ENCODE results near the gene DCDC2C. TPM values are rescaled to one million over a fixed set of nuclear protein-coding genes. Genes with fewer than 3 reads are reported as not detected.

The DCDC2C gene
- total RNA-seq, 5 donors from 2014 or later (not counting 1 experiment from before 2014, with no cell fraction given): not detected

GRCh38 chr2:3729055-3729448, 25.7 kb downstream of the DCDC2C start:
- Mint-ChIP-seq H3K36me3 (no peaks in the 10 kb centered on the region), H3K4me3 (no peak overlapping the region), H3K27ac (no peak overlapping the region), H3K27me3 (peaks cover 24 to 27% of the 10 kb centered on the region in 2 donors), H3K9me3 (no peaks in the 10 kb centered on the region), H3K4me1 (no peaks in the 10 kb centered on the region)
- no peaks in the 10 kb centered on the region for H3K9me3 ChIP-seq
- ChIA-PET POLR2A (no interaction called here), CTCF (interaction anchor here (0.7 to 0.8 kb wide), 2 partner anchors 9 to 1603 kb away, joined by 3 to 4 read pairs; no protein-coding TSS in a partner anchor)
- 81% methylated on average over 5 of the region's 8 CpGs for WGBS (ENCODE audit: insufficient coverage)
- no peak for ATAC-seq (replicated peaks in 1 of 4)
- no peak for DNase-seq
- H3K4me3 ChIP-seq (ENCODE audit: control insufficient read depth in 1 of 2, extremely low read depth in 1 of 2, low read length in 1 of 2): no peak overlapping the region
- no peaks in the 10 kb centered on the region for H3K36me3 ChIP-seq (ENCODE audit: control insufficient read depth in 2 of 2, extremely low read depth in 1 of 2, insufficient read depth in 1 of 2, low read length in 1 of 2)
- H3K27ac ChIP-seq (ENCODE audit: low read length): no peak overlapping the region
- H3K27me3 ChIP-seq (replicated peaks in 1 of 2; ENCODE audit: control insufficient read depth in 2 of 2, extremely low read depth in 1 of 2, insufficient read depth in 2 of 2, low read length in 1 of 2): peaks cover 0 to 34% of the 10 kb centered on the region in 2 experiments
- no peaks in the 10 kb centered on the region for H3K4me1 ChIP-seq (ENCODE audit: control insufficient read depth in 1 of 2, extremely low read depth in 1 of 2, insufficient read depth in 2 of 2, low read length in 2 of 2)

GRCh38 chr2:3729786-3730185, 26.4 kb downstream of the DCDC2C start:
- DNase-seq (no peak), ATAC-seq (replicated peaks in 1 of 4) (no peak)
- no peaks in the 10 kb centered on the region for H3K9me3 Mint-ChIP-seq
- Histone ChIP-seq H3K9me3 (no peaks in the 10 kb centered on the region), H3K27ac (ENCODE audit: low read length) (no peak overlapping the region), H3K27me3 (replicated peaks in 1 of 2; ENCODE audit: control insufficient read depth in 2 of 2, extremely low read depth in 1 of 2, insufficient read depth in 2 of 2, low read length in 1 of 2) (peaks cover 0 to 33% of the 10 kb centered on the region in 2 experiments), H3K36me3 (ENCODE audit: control insufficient read depth in 2 of 2, extremely low read depth in 1 of 2, insufficient read depth in 1 of 2, low read length in 1 of 2) (no peaks in the 10 kb centered on the region), H3K4me1 (ENCODE audit: control insufficient read depth in 1 of 2, extremely low read depth in 1 of 2, insufficient read depth in 2 of 2, low read length in 2 of 2) (no peaks in the 10 kb centered on the region), H3K4me3 (ENCODE audit: control insufficient read depth in 1 of 2, extremely low read depth in 1 of 2, low read length in 1 of 2) (no peak overlapping the region)
- POLR2A ChIA-PET: no interaction called here
- no peak overlapping the region for H3K27ac Mint-ChIP-seq
- WGBS (ENCODE audit: insufficient coverage): 79% methylated on average over 5 of the region's 9 CpGs
- no peak overlapping the region for H3K4me3 Mint-ChIP-seq
- H3K4me1 Mint-ChIP-seq: no peaks in the 10 kb centered on the region
- CTCF ChIA-PET: interaction anchor here in 1 of 2 donors (0.8 kb wide), 1 partner anchor 9 kb away, joined by 4 read pairs; no protein-coding TSS in a partner anchor
- no peaks in the 10 kb centered on the region for H3K36me3 Mint-ChIP-seq
- H3K27me3 Mint-ChIP-seq: peaks cover 21 to 32% of the 10 kb centered on the region in 2 donors

GRCh38 chr2:3730646-3731045, 27.3 kb downstream of the DCDC2C start:
- ATAC-seq (replicated peaks in 1 of 4): no peak
- peaks cover 16 to 27% of the 10 kb centered on the region in 2 donors for H3K27me3 Mint-ChIP-seq
- H3K4me1 Mint-ChIP-seq: no peaks in the 10 kb centered on the region
- no peaks in the 10 kb centered on the region for H3K36me3 Mint-ChIP-seq
- no peak overlapping the region for H3K27ac Mint-ChIP-seq
- Histone ChIP-seq H3K27ac (ENCODE audit: low read length) (no peak overlapping the region), H3K27me3 (replicated peaks in 1 of 2; ENCODE audit: control insufficient read depth in 2 of 2, extremely low read depth in 1 of 2, insufficient read depth in 2 of 2, low read length in 1 of 2) (peaks cover 0 to 27% of the 10 kb centered on the region in 2 experiments), H3K36me3 (ENCODE audit: control insufficient read depth in 2 of 2, extremely low read depth in 1 of 2, insufficient read depth in 1 of 2, low read length in 1 of 2) (no peaks in the 10 kb centered on the region), H3K9me3 (no peaks in the 10 kb centered on the region), H3K4me1 (ENCODE audit: control insufficient read depth in 1 of 2, extremely low read depth in 1 of 2, insufficient read depth in 2 of 2, low read length in 2 of 2) (no peaks in the 10 kb centered on the region), H3K4me3 (ENCODE audit: control insufficient read depth in 1 of 2, extremely low read depth in 1 of 2, low read length in 1 of 2) (no peak overlapping the region)
- DNase-seq: no peak
- WGBS (ENCODE audit: insufficient coverage): 78% methylated on average over 8 of the region's 8 CpGs
- CTCF ChIA-PET: no interaction called here
- H3K4me3 Mint-ChIP-seq: no peak overlapping the region
- POLR2A ChIA-PET: no interaction called here
- no peaks in the 10 kb centered on the region for H3K9me3 Mint-ChIP-seq

GRCh38 chr2:3731829-3732228, 28.5 kb downstream of the DCDC2C start:
- no peaks in the 10 kb centered on the region for H3K4me1 ChIP-seq (ENCODE audit: control insufficient read depth in 1 of 2, extremely low read depth in 1 of 2, insufficient read depth in 2 of 2, low read length in 2 of 2)
- H3K27ac ChIP-seq (ENCODE audit: low read length): no peak overlapping the region
- no peaks in the 10 kb centered on the region for H3K4me1 Mint-ChIP-seq
- H3K4me3 ChIP-seq (ENCODE audit: control insufficient read depth in 1 of 2, extremely low read depth in 1 of 2, low read length in 1 of 2): no peak overlapping the region
- ATAC-seq (replicated peaks in 1 of 4): no peak
- H3K27me3 ChIP-seq (replicated peaks in 1 of 2; ENCODE audit: control insufficient read depth in 2 of 2, extremely low read depth in 1 of 2, insufficient read depth in 2 of 2, low read length in 1 of 2): peaks cover 0 to 23% of the 10 kb centered on the region in 2 experiments
- H3K27me3 Mint-ChIP-seq: peaks cover 20 to 35% of the 10 kb centered on the region in 2 donors
- POLR2A ChIA-PET: no interaction called here
- no peaks in the 10 kb centered on the region for H3K9me3 Mint-ChIP-seq
- DNase-seq: no peak
- CTCF ChIA-PET: interaction anchor here in 1 of 2 donors (0.5 kb wide), 1 partner anchor 1745 kb away, joined by 4 read pairs; no protein-coding TSS in a partner anchor
- no peak overlapping the region for H3K4me3 Mint-ChIP-seq
- H3K36me3 ChIP-seq (ENCODE audit: control insufficient read depth in 2 of 2, extremely low read depth in 1 of 2, insufficient read depth in 1 of 2, low read length in 1 of 2): no peaks in the 10 kb centered on the region
- no peaks in the 10 kb centered on the region for H3K9me3 ChIP-seq
- H3K36me3 Mint-ChIP-seq: no peaks in the 10 kb centered on the region
- H3K27ac Mint-ChIP-seq: no peak overlapping the region
- WGBS (ENCODE audit: insufficient coverage): 96% methylated on average over 7 of the region's 7 CpGs

- no peak overlapping the region for H3K27ac ChIP-seq (ENCODE audit: low read length)
- peaks cover 0 to 12% of the 10 kb centered on the region in 2 experiments for H3K27me3 ChIP-seq (replicated peaks in 1 of 2; ENCODE audit: control insufficient read depth in 2 of 2, extremely low read depth in 1 of 2, insufficient read depth in 2 of 2, low read length in 1 of 2)
- H3K4me1 ChIP-seq (ENCODE audit: control insufficient read depth in 1 of 2, extremely low read depth in 1 of 2, insufficient read depth in 2 of 2, low read length in 2 of 2): no peaks in the 10 kb centered on the region
- DNase-seq (no peak), ATAC-seq (replicated peaks in 1 of 4) (no peak)
- ChIA-PET CTCF (no interaction called here), POLR2A (no interaction called here)
- no peak overlapping the region for H3K27ac Mint-ChIP-seq
- peaks cover 7 to 26% of the 10 kb centered on the region in 2 donors for H3K27me3 Mint-ChIP-seq
- H3K4me1 Mint-ChIP-seq: no peaks in the 10 kb centered on the region
- no peaks in the 10 kb centered on the region for H3K9me3 Mint-ChIP-seq
- no peak overlapping the region for H3K4me3 ChIP-seq (ENCODE audit: control insufficient read depth in 1 of 2, extremely low read depth in 1 of 2, low read length in 1 of 2)
- H3K4me3 Mint-ChIP-seq: no peak overlapping the region
- H3K36me3 ChIP-seq (ENCODE audit: control insufficient read depth in 2 of 2, extremely low read depth in 1 of 2, insufficient read depth in 1 of 2, low read length in 1 of 2): no peaks in the 10 kb centered on the region
- H3K36me3 Mint-ChIP-seq: no peaks in the 10 kb centered on the region
- no peaks in the 10 kb centered on the region for H3K9me3 ChIP-seq
- 81% methylated on average over 7 of the region's 7 CpGs for WGBS (ENCODE audit: insufficient coverage)
Observed at GRCh38 chr2:3736112-3736511, 32.7 kb downstream of the DCDC2C start.

GRCh38 chr2:3737128-3737527, 33.8 kb downstream of the DCDC2C start:
- no peaks in the 10 kb centered on the region for H3K4me1 ChIP-seq (ENCODE audit: control insufficient read depth in 1 of 2, extremely low read depth in 1 of 2, insufficient read depth in 2 of 2, low read length in 2 of 2)
- DNase-seq (no peak), ATAC-seq (replicated peaks in 1 of 4) (no peak)
- peaks cover 0 to 8% of the 10 kb centered on the region in 2 experiments for H3K27me3 ChIP-seq (replicated peaks in 1 of 2; ENCODE audit: control insufficient read depth in 2 of 2, extremely low read depth in 1 of 2, insufficient read depth in 2 of 2, low read length in 1 of 2)
- H3K4me3 Mint-ChIP-seq: no peak overlapping the region
- WGBS (ENCODE audit: insufficient coverage): 47% methylated on average over 2 of the region's 9 CpGs
- H3K27me3 Mint-ChIP-seq: peaks cover 11 to 25% of the 10 kb centered on the region in 2 donors
- H3K36me3 ChIP-seq (ENCODE audit: control insufficient read depth in 2 of 2, extremely low read depth in 1 of 2, insufficient read depth in 1 of 2, low read length in 1 of 2): no peaks in the 10 kb centered on the region
- ChIA-PET POLR2A (no interaction called here), CTCF (no interaction called here)
- H3K27ac Mint-ChIP-seq: no peak overlapping the region
- H3K36me3 Mint-ChIP-seq: no peaks in the 10 kb centered on the region
- H3K9me3 Mint-ChIP-seq: no peaks in the 10 kb centered on the region
- no peaks in the 10 kb centered on the region for H3K4me1 Mint-ChIP-seq
- H3K27ac ChIP-seq (ENCODE audit: low read length): no peak overlapping the region
- no peak overlapping the region for H3K4me3 ChIP-seq (ENCODE audit: control insufficient read depth in 1 of 2, extremely low read depth in 1 of 2, low read length in 1 of 2)
- no peaks in the 10 kb centered on the region for H3K9me3 ChIP-seq

- ChIA-PET POLR2A (no interaction called here), CTCF (interaction anchor here in 1 of 2 donors (1.0 kb wide), 1 partner anchor 9 kb away, joined by 4 read pairs; no protein-coding TSS in a partner anchor)
- ATAC-seq (replicated peaks in 1 of 4): no peak
- H3K27me3 Mint-ChIP-seq: peaks cover 16 to 24% of the 10 kb centered on the region in 2 donors
- H3K4me3 ChIP-seq (ENCODE audit: control insufficient read depth in 1 of 2, extremely low read depth in 1 of 2, low read length in 1 of 2): no peak overlapping the region
- H3K9me3 ChIP-seq: no peaks in the 10 kb centered on the region
- H3K27ac ChIP-seq (ENCODE audit: low read length): no peak overlapping the region
- no peak for DNase-seq
- H3K4me1 Mint-ChIP-seq: no peaks in the 10 kb centered on the region
- H3K36me3 Mint-ChIP-seq: no peaks in the 10 kb centered on the region
- H3K27me3 ChIP-seq (replicated peaks in 1 of 2; ENCODE audit: control insufficient read depth in 2 of 2, extremely low read depth in 1 of 2, insufficient read depth in 2 of 2, low read length in 1 of 2): peaks cover 0 to 7% of the 10 kb centered on the region in 2 experiments
- no CpG with 5 or more reads among the region's 3 CpGs for WGBS (ENCODE audit: insufficient coverage)
- no peaks in the 10 kb centered on the region for H3K4me1 ChIP-seq (ENCODE audit: control insufficient read depth in 1 of 2, extremely low read depth in 1 of 2, insufficient read depth in 2 of 2, low read length in 2 of 2)
- H3K9me3 Mint-ChIP-seq: no peaks in the 10 kb centered on the region
- no peaks in the 10 kb centered on the region for H3K36me3 ChIP-seq (ENCODE audit: control insufficient read depth in 2 of 2, extremely low read depth in 1 of 2, insufficient read depth in 1 of 2, low read length in 1 of 2)
- H3K4me3 Mint-ChIP-seq: no peak overlapping the region
- H3K27ac Mint-ChIP-seq: no peak overlapping the region
Observed at GRCh38 chr2:3738454-3738853, 35.1 kb downstream of the DCDC2C start.
